Activated CD4-positive, alpha-beta T cell treated with anti-CD3 and anti-CD28 coated beads for 24 hours (primary cell): ENCODE data around the gene GDF2.

Experiments
- DNase-seq, 2 donors: peaks; one replicate each; pipeline ENCODE4 v3.0.0-alpha.2; 2020; ENCODE audit warnings: low read depth in 2 of 2

GDF2 gene

DNA sequence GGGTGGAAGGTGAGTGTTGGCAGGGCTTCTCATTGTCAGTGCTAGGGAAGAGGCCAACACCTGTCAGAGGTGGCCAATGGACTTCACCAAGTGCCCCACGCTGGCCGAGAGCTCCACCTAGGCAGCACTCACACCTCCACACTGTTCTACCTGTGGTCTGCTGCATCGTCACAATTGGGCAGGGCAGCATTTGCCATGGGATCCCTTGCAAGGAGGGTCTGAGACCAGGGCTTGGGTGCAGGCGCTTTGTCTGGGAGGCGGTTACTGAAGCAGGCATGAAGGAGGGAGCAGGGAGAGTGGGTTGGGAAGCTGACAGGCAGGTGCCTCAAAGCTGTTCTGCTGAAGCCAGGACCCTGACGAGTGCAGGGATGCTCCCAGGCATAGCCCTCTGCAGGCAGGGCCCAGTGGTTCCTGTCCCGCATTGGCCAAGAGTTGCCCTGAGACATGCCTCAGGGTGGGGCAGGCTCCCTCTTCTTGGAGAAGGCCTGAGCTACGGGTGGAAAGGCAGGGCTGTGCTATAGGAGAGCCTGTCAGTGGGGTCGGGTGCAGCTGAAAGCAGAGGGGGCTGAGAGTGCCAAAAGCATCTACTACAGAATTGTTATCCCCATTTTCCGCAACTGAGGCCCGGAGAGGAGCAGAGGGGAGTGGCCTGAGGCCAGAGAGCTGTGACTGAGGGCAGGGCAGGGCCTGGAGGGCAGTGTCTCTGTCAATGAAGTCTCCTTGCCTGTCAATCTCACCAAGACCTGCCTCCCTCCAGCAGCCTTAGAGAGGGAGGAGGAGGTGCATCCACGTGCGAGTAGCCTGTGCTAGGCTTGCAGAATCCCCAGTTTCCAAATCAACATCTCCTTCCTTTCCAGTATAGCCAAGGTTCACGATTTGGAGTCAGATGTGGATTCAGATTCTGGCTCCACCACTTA is 29.9 kb downstream of the GDF2 start:
- no peak for DNase-seq

DNA sequence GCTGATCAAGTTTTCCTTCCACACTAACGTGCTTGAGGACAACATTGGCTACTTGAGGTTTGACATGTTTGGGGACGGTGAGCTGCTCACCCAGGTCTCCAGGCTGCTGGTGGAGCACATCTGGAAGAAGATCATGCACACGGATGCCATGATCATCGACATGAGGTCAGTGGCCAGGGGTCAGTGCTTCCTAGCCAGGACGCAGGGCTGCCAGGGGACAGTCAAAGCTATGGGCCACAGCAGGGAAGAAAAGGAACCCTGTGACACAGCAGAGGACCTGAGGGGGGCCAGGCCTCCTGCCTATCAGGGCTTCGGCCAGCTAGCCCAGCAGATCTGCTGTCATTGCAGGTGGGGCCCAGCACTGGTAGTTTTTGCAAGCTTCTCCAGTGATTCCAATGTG is 31.1 kb downstream of the GDF2 start:
- DNase-seq, result no peak

DNA sequence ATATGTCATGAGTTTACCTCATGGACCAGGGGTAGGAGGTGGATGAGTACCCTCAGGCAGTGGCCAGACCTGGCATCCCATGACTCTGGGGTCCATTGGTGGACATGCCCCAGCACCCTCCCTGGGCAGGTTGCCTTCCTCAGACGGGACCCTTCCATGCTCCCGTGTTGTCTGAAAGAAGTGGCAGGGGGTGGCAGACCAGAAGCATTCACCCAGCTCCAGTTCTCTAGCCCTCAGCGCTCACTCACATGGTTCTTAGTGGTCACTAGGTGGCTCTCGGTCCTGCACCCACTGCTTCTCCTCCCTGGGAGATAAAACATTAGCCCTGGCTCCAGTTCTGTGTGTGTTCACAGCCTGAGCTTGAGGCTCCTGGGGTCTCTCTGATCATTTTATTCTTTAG is 31.9 kb downstream of the GDF2 start:
- DNase-seq, result no peak

DNA sequence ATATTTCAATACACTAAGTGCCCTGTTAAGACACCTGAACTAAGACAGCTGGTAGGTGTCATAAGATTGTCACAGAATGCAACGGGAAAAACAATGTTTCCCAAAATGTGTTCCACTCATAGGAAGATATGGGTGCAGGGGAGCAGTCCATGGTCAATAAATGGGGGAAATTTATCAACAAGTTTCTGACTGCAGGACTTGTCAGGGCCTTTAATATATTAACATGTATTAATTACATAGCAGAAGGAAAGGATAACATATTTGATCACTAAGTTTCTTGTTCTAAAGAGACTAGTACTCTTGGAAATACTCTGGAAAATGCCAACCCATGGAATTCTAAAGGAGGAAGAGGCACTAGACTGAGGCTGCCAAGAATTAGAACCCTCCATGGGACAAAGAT is 32.6 kb downstream of the GDF2 start:
- DNase-seq, result no peak

DNA sequence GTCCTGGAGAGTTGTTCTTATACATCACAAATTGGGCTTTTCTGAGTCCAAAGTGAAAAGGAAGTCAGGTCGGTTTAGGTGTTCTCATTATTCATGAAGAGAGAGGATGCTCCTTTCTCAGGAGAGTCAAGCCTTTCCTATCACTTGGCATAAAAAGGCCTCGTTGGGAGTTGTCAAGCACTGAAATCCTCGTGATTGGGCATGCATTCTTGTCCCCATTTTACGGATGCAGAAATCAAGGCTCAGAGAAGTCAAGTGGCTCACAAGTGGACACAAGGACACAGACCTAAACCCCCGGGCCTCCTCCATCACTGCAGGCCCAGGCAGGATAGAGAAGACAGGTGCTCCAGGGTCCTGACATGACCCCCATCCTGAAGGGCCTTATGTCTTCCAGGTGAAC is 34.5 kb downstream of the GDF2 start:
- no peak for DNase-seq

DNA sequence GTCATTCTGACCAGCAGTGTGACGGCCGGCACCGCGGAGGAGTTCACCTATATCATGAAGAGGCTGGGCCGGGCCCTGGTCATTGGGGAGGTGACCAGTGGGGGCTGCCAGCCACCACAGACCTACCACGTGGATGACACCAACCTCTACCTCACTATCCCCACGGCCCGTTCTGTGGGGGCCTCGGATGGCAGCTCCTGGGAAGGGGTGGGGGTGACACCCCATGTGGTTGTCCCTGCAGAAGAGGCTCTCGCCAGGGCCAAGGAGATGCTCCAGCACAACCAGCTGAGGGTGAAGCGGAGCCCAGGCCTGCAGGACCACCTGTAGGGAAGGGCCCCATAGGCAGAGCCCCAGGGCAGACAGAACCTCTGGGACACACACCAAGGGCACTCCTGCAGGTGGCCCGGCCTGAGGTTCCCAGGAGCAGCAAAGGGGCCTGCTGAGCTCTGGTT is 34.9 kb downstream of the GDF2 start:
- DNase-seq, result no peak

DNA sequence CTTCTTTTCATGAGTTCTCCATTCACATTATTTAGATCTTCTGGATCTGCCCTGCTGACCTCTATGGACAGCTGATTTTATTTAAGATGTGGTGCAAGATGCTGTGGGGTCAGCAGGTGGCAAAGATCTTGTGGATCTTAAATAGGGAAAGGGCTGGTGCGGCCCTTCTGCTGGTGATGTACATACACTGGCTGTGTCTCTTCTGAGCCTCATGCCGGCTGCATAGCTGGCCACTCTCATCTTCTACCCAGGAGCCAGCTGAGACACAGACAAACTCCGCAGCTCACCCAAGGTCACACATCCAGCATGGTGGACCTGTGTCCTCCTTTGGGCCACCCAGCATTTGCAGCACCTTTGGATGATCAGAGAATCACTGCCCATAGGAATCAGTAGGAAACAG is 35.7 kb downstream of the GDF2 start:
- no peak for DNase-seq

DNA sequence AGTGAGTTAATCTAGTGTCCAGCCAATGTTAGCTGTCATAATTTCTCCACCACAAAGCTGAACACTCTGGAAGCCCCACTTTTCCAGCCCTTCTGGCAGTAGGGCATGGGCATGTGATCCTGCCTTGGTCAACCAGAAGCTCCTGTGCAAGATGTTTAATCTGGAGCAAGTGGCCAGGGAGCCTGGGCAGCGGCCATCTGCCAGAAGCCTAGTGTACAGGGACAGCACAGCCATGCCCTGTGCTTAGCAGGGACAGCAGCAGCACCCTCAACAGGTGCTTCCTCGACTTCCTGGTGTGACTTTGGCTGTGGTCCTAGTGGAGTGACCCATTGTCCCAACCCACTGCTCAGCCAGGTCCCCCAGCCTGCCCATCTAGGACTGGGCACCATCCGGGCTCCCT is 36.2 kb downstream of the GDF2 start:
- DNase-seq, result no peak

DNA sequence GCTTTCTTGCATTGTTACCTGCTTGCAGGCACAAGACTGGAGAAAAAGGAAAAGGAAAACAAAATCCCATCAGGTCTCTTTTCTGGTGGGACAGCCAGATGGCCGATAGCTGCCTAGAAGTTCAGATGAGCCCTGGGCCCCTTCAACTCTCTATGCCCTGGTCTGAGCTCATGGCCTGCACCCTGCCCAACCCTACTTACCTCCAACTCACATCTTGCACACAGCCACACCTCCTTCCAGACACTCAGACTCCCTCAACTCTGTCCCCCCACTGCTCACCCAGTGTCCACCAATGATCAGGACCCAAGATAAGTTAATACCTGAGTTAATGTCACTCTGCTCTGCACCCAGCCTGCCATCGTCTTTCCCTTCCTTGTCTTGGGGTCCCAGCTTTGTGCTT is 36.8 kb downstream of the GDF2 start:
- no peak for DNase-seq

DNA sequence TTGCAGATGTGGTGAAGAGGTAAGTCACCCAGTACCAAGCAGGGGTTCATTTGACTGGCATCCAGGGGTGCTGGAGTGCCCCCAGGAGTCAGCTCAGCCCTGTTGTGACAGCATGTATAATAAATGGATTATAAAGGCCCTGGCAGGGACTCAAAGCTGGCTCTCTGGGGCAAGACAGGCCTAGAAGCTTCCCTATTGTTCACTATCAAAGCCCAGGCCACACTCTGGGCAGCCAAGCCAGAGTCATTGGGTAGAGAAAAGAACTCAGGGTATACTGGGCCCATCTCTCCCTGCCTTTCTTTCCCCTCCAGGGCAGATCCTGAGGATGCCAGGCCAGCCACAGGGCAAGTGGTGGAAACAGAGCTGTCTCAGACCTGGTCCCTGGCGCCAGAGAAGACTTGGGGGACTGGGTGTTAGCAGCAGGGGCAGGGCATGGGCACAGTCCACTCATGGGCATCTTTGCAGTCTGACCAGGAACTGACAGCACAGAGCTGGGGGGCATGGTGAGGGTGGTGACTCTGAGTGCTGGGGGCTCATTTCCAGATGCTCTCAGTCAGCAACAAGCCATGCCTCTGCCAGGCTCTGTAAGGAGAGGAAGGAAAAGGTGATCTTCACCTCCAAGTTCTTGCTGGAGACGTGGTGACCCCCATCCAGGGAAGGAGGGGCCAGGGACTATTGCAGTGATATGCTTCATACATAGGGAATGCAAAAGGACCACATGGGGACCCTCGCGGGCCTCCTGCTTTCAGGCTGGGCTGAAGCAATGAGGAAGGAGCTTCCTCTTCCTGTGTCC is 37.6 kb downstream of the GDF2 start:
- no peak for DNase-seq

DNA sequence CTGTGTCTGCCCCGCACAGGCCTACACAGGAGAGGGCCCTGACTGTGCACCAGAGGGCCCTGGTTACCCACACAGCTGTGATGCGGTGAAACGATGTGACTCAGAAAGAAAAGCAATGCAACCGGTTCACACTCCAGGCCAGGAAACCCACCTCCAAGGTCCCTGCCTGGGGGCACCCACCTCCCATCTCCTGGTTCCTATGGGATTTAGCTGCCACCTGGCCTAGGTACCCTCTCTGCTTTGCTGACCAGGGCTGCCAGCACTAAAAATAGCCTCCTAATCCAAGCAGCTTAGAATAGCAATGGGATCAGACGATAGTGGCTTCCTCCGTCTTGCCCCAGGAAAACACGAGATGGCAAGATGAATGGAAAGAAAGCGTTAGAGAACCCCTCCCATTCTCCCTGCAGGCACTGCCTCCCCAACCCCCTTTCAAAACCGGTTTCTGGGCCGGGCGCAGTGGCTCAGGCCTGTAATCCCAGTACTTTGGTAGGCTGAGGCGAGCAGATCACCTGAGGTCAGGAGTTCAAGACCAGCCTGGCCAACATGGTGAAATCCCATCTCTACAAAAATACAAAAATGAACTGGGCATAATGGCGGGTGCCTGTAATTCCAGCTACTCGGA is 38.3 kb downstream of the GDF2 start:
- DNase-seq, result no peak

DNA sequence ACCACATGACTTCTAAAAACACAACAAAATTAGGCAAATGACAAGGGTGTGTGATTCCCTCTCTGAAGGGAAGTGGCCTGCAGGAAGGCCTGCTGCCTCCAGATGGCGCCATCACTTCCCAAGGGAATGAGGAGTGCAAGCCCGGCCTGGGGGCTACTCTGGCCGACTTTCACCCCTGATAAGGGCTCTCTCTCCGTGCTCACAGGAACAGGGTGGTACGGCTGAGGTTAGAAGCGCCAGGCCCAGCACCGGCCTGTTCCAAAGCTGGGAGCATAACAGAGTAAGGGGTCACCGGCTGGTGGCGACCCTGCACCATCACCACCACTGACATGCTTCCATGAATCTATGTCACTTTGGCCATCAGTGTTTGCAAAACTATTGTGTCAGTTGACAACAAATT is 39.0 kb downstream of the GDF2 start:
- DNase-seq, result no peak

DNA sequence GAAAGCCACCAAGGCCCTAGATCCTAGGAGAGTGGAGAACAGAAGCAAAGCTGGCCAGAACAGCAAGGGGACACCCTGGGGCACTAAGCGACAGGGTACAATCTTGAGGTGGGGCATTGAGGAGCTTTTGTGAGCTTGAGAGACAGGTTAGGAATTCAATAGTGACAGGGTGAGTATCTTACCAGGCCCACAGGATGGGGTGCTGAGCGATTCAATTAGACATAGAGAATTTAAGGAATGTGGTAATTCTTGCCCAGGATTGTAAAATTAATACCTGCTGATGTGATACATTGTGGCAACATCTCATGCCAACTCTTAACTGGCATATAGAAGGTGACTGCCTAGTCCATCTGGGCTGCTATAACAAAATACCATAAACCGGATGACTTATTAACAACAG is 39.9 kb downstream of the GDF2 start:
- no peak for DNase-seq

DNA sequence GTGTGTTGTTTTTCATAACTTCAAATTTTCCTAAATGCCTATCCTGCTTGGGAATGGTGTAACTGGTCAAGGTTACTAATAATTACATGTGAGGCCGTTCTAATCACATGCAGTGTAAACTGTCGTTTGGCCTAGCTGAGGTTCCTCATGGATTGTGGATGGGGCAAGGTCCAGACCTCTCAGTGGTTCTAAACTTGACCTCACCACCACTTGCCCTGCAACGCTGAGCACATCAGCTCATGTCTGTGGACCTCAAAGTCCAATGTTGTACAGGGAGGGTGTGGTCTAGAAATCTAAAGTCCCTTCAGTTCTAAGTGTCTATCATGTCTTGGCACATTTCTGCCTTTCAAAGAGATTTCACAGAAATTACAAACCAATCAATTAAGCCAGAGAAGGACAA is 41.5 kb downstream of the GDF2 start:
- DNase-seq, result no peak

DNA sequence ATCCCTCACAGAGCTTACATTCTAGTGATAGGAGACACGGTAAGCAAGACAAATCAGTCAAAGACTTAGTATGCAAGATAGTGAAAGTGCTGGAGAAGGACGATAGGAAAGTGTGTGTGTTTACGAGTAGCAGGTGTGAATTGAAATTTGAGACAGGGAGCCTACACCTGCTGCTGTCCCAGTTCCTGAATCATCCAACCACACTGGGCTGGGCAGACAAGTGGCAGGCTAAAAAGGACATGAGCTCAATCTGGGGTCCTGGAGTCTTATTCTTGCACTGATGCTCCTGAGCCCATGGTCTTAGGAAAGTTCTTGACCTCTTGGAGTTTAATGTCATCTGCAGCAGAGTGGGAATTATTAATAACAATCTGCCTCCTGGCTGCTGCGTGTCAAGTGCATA is 42.1 kb downstream of the GDF2 start:
- DNase-seq, result no peak

DNA sequence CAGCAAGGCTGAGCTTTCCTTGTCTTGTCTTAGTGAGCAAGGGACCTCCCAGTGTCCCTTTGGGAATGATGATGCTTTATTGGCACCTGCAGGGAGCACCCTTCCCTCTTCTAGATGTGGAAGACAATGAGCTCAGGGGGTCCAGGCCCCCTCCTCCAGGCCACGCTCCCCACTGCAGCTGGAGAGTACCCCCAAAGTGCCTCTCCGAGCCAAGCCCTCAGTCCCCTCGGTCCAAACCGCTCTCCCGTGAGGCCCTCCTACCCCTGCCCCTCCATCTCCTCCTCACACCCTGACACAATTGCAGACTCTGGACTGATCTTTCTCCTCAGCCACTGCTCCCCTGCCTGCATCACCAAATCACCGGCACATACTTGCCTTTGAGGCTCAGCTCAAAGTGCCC is 42.7 kb downstream of the GDF2 start:
- no peak for DNase-seq

DNA sequence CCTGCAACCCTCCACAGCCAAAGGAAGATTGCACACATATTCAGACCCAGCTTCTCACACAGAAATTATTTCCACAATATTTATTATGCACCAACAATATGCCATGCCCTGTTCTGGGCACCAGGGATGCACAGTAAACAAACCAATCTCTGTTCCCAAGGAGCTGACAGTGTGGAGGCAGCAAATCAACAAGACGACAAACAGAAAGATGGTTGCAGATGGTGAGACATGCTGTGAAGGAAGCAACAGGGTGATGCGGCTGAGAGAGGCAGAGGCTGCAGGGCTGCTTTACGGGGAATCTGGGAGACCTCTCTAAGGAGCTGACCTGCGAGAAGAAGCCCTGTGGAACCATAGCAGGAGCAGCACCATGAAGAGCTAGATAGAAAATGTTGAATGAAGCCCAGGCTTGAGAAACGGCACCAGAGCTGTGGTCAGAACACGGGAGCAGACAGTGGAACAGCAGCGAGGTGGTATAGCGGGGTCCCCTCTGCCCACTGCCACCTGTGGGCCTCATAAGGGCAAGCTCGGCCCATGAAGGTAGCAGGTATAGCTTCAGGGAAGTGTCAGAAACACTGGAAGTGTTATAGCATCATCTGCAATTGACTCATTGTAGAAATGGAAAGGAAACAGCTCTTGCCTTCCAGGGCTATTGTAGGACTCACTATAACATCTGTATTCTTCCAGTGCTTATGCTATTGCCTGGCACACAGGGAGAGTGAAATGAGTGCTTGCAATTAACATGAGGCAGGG is 43.4 kb downstream of the GDF2 start:
- DNase-seq, result no peak

DNA sequence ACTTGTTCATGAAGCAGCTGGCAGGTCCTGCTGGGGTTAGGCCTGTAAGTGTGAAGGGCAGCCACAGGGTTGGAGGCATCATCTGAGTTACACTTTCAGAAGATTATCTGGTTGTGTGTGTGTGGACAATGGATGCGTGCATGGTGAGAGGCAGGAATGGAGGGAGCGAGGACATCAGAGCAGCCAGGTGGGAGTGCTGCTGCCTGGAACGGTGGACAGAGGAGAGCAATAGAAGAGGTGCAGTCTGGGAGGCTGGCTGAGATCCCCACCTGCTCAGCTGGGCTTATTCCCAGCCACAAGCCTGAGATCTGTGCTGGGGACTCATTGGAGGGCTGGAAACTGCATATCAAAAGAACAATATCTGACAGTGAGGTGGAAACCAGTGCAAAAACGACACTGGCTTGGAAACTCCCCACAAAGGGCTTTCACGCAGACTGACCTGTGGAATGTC is 44.0 kb downstream of the GDF2 start:
- no peak for DNase-seq

DNA sequence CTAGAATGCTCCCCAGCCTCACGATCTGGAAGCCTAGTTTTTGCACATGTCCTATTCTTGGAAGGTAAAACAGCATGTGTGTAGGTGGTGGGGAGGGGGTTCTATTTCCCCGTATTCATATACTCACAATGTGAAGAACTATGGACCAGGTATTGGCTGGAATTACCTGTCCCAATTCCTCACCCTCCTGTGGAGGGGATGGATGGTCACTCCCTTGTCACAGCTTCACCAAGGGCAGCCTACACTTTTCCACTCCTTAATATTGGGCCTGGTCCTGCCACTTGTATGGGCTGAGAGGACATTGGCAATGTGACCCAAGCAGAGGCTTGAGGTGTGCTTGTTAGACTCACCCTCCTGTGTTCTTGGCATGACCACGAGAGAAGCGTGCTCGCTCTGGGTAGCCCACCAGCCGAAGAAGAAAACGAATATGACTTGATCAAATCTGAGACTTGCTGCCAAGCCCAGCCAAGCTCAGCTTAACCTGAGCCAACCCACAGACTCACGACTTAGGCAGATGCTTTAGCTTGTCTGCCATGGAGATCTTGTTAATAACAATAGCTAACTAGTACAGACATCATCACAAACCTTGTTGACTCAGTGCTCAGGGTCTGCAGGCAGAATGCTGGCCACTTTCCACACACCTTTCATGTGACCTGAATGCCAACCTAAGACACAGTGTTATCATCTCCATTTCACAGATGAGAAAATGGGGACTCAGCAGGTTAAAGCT is 44.6 kb downstream of the GDF2 start:
- no peak for DNase-seq

DNA sequence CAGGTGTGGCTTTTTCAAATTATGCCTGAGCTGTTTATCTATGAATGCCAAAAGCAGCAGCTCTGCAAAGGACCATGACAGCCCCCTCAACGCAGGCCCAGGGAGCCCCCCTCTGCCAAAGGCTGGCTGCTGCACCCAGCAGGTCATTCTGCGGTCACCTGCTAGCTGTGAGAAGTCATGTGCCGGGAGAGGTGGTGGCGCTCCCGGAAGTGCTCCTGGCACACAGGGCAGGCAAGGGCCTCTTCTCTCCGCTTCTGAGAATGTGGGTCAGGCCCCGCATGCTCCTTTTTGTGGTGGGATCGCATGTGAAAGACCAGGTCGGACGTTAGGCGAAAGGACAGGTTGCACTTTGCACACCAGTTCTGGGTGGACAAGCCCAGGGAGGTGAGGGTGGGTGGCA is 45.4 kb downstream of the GDF2 start:
- DNase-seq, result no peak
